GM18868 (cell line): Measurements from ENCODE around the gene IMPDH1.

Experiments used
- ATAC-seq: cut with Tn5 transposase; IDR thresholded peaks from one replicate; pipeline ENCODE4 v1.9.1; 2021; ENCODE audit warnings: mild to moderate bottlenecking, moderate library complexity; ENCODE audit not compliant: unreplicated experiment

The IMPDH1 gene

DNA sequence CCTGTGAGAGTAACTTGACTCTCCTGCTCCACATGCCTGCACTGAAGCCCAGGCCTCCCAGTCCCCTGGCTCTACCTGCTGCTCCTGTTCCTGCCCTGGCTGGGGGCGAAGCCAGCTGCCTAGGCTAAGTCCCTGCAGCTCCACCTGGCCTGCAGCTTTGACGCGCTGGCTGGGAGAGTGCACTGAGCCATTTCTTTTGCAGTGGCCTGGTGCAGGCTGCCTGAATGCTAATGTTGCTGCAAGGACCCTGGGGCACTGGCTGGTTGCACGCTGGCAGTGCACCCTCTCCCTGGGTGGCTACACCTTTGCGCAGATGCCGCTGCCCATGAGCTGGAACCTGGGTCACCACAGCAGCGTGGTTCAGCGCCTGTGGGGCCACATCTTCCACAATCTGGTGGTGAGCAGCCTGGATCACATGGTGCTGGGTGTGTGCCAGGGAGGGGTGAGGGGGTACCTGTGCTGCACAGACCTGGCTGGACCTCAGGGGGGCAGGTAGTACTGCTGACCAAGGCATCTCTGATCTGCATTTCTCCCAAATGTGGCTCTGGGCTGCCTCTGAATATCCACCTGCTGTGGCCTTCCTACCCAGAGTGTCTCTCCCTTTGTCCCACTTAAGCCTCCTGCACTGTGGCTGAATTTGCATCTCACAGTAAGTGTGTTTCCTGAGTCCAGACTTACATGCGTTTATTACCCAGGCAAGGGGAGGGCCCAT lies 20.0 kb downstream of the IMPDH1 start:
- ATAC-seq: no peak

DNA sequence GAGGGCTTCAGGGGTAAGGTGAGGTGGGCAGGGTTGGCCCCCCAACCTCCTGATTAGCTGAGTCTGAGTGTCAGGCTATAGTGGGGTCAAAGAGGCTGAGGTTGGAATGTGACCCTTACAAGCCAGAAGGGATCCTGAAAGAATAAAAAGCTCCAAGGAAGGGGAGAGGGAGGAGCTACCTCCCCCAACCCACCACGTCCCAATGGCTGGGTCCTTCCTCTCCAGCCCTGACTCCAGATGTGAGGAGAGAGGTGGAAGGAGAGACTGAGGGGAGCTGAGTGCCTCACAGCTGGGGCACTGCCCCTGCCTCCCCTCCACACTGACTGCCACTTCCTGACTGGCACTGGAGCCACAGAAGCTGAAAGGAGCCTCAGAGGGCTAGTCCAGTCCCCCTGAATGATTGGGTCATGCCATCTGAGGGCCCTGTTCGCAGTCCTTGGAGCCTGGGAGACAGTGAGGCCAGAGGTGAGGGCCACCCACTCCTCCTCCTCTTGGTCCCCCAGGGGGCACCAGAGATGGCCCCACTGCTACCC lies 20.6 kb downstream of the IMPDH1 start:
- no peak for ATAC-seq

- ATAC-seq: no peak
Measured at GRCh38 chr7:128388145-128388485, 21.7 kb downstream of the IMPDH1 start.

DNA sequence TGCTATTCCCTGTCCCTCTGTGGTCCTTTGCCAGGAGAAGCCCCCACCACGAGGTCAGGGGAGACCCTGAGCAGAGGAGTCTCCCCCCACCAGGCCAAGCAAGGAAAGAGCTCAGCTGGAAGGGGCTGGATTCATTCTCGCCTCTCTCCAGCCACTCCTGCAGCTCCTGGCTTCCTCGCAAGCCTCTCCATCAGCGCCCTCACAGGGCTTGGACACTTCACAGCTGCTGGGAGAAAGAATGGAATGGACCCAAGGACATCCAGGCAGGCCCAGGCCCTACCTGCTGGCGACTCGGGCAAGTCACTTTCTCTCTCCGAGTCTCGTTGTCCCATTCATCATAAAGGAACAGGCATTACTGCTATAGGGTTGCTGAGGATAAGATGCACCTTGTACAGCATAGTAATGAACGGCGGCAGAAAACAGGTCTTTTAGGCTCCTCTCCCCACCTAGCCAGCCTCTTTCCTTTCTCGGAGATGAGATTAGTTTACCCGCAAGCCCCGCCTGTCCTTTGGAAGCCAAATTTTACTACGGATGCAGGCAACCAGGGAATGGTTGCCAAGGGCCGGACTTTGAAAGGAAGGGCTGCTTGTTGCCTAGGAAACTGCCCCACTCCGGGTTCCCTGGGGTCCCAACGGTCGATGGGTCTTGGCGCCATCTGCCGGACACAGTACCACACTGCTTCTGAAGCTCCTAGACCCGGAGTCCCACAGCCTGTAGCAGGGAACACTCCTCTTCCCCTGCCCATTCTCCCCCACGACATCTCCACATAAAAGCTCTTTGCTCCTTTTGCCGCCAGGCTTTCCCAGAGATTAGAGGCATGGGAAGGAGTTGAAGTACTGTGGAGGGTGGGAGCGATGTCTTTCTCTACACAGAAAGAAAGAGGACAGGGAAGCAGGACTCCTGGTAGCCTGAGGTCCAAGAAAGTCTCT lies 22.3 kb downstream of the IMPDH1 start:
- peak; percentile 78 for ATAC-seq

- ATAC-seq: no peak
Measured at GRCh38 chr7:128385988-128386925, 23.5 kb downstream of the IMPDH1 start.

GRCh38 chr7:128384726-128385125 lies 25.1 kb downstream of the IMPDH1 start:
- no peak for ATAC-seq

- ATAC-seq: no peak
Measured at GRCh38 chr7:128383776-128384175, 26.0 kb downstream of the IMPDH1 start.

DNA sequence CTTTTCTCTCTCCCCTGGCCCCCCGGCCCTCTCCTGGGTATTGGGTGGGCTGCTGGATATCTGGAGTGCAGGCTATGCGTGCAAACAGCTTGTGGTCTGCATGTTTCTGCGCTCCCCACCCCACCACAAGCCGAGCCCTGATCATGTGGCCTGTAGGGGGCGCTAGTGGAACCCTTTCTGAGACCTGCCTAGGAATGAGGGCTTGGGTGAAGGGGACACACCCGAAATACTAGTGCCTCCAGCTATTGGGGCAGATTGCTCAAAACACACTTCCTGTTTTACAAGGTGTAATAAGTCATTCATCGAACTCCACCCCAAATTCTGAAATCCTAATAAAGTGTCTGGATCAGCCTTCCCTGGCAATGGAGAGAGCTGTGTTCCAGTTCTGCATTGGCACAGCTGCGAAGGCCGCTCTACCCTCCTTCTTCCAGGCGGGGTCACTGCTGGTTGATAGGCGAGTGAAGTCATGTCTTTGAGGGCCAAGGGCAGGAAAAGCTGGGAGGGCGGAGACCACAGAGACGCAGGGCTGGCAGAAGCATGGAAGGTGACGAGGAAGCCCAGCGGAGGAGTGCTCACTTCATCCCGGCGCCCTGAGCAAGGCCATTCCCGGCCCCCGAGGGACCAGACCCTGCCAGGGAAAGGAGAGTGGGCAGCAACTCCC lies 28.5 kb downstream of the IMPDH1 start:
- no peak for ATAC-seq

DNA sequence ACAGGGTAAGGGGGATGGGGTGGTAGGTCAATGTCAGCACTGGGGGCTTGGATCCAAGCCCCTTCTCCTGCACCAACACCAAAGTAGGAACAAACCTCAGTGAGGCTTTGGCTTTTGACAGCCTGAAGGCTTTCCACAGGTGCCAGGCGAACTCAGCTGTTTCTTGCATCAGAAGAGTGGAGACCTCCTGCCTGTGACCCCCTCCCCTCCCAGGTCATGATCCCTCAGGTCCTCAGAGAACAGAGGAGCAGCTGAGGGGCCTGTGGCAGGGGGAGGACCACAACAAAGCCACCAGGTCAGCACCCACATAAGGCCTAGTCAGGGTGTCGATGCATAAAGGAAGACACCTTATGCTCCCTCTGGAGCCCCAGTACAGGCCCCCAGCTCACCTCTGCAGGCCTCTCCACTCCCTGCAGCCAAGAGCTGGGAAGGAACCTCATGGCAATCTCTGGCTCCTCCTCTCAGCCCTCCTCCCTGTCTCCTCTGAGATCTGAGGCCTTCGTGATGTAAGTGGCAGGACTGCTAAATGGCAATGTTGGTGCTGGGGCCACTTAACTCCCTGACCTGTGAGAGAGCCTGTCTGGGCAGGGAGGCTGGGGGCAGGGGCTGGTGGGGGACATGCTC lies 29.2 kb downstream of the IMPDH1 start:
- no peak for ATAC-seq

GRCh38 chr7:128379900-128380479 lies 29.8 kb downstream of the IMPDH1 start:
- ATAC-seq: no peak

- no peak for ATAC-seq
Measured at GRCh38 chr7:128378637-128379036, 31.1 kb downstream of the IMPDH1 start.

DNA sequence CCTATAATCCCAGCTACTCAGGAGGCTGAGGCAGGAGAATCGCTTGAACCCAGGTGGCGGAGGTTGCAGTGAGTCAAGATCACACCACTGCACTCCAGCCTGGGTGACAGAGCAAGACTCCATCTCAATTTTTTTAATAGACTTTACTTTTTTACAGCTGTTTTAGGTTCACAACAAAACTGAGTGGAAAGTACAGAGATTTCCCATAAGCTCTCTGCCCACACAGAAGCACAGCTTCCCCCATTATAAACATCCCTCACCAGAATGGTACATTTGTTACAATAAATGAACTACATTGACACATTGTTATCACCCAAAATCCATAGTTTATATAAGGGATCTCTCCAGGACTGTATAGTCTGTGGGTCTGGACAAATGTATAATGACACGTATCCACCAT lies 33.7 kb downstream of the IMPDH1 start:
- ATAC-seq: no peak

GRCh38 chr7:128374041-128374440 lies 35.7 kb downstream of the IMPDH1 start:
- ATAC-seq: no peak

DNA sequence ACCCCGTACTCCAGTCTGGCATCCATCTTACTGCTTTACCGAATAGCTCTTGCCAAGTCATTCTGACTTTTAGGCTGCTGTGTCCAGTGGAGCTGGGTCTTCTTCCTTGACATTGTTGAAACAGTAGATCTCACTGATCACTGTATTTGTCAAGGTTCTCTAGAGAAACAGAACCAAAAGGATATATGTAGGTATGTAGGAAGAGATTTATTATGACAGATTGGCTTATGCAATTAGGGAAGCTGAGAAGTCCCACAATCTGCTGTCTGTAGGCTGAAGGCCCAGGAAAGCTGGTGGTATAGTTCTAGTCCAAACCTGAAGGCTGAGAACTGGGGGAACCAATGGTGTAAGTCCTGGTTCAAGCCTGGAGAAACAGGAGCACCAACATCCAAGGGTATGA lies 36.2 kb downstream of the IMPDH1 start:
- ATAC-seq: no peak

DNA sequence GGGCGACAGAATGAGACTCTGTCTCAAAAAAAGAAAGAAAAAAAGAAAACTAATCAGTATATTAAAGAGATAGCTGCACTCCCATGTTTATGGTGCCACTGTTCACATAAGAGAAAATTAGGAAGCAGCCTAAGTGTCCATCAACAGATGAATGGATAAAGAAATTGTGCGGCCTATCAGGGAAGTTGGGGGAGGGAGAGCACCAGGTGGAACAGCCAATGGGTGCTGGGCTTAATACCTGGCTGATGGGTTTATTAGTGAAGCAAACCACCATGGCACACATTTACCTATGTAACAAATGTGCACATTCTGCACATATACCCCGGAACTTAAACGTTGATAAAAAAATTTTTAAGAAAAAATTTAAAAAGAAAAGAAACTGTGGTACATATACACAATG lies 39.3 kb downstream of the IMPDH1 start:
- no peak for ATAC-seq

- no peak for ATAC-seq
Measured at GRCh38 chr7:128366986-128367385, 42.8 kb downstream of the IMPDH1 start.

- ATAC-seq: no peak
Measured at GRCh38 chr7:128366300-128366699, 43.5 kb downstream of the IMPDH1 start.

DNA sequence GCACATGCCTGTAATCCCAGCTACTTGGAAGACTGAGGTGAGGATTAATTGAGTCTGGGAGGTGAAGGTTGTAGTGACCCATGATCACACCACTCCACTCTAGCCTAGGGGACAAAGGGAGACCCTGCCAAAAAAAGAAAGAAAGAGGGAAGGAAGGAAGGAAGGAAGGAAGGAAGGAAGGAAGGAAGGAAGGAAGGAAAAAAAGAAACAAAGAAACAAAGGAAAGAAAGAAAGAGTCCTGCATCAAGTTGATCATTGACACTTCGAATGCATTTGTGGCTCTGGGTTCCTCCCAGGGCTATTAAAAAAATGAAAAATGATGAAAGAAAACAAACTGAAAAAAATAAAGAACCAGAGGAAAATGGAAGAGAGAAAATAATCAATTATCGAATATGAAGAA lies 44.4 kb downstream of the IMPDH1 start:
- ATAC-seq: no peak

- no peak for ATAC-seq
Measured at GRCh38 chr7:128364166-128364870, 45.5 kb downstream of the IMPDH1 start.
